ENCODE results near the gene B3GNT5.

B3GNT5 gene

GRCh38 chr3:183300996-183301562, 48.0 kb downstream of the B3GNT5 start:
- Mint-ChIP-seq H3K27me3 (no peaks in the 10 kb centered on the region), H3K27ac (no peak overlapping the region), H3K4me3 (no peak overlapping the region), H3K9me3 (no peaks in the 10 kb centered on the region), H3K4me1 (peaks cover 23% of the 10 kb centered on the region), H3K36me3 (no peaks in the 10 kb centered on the region)
- CTCF ChIA-PET = interaction anchor here (1.4 to 1.7 kb wide), 2 partner anchors 81 to 116 kb away, joined by 5 read pairs; no protein-coding TSS in a partner anchor
- DNase-seq = no peak

- peak; percentile 37 for DNase-seq
- Mint-ChIP-seq H3K27me3 (peaks cover 5% of the 10 kb centered on the region), H3K27ac (no peak overlapping the region), H3K9me3 (no peaks in the 10 kb centered on the region), H3K4me3 (no peak overlapping the region), H3K36me3 (no peaks in the 10 kb centered on the region), H3K4me1 (peaks cover 32% of the 10 kb centered on the region)
- CTCF ChIA-PET = interaction anchor here (1.4 to 1.7 kb wide), 2 partner anchors 80 to 117 kb away, joined by 5 read pairs; no protein-coding TSS in a partner anchor
Observed at GRCh38 chr3:183301937-183302580, 49.0 kb downstream of the B3GNT5 start.

- H3K4me1 Mint-ChIP-seq = peaks cover 39% of the 10 kb centered on the region
- H3K27ac Mint-ChIP-seq = no peak overlapping the region
- peaks cover 6% of the 10 kb centered on the region for H3K27me3 Mint-ChIP-seq
- no peaks in the 10 kb centered on the region for H3K36me3 Mint-ChIP-seq
- CTCF ChIA-PET = interaction anchor here (1.0 kb wide), 1 partner anchor 119 kb away, joined by 3 read pairs; no protein-coding TSS in a partner anchor
- H3K4me3 Mint-ChIP-seq = no peak overlapping the region
- no peak for DNase-seq
- H3K9me3 Mint-ChIP-seq = no peaks in the 10 kb centered on the region
Observed at GRCh38 chr3:183303690-183304089, 50.6 kb downstream of the B3GNT5 start.

GRCh38 chr3:183306798-183307671, 54.0 kb downstream of the B3GNT5 start:
- Mint-ChIP-seq H3K4me1 (peaks cover 29% of the 10 kb centered on the region), H3K27me3 (peaks cover 9% of the 10 kb centered on the region), H3K27ac (peak overlapping the region; percentile 57), H3K9me3 (no peaks in the 10 kb centered on the region), H3K4me3 (no peak overlapping the region), H3K36me3 (peaks cover 3% of the 10 kb centered on the region)
- CTCF ChIA-PET = interaction anchor here (1.7 to 2.0 kb wide), 2 partner anchors 75 to 121 kb away, joined by 4 to 7 read pairs; no protein-coding TSS in a partner anchor
- peak; percentile 40 for DNase-seq

- no peak overlapping the region for H3K4me3 Mint-ChIP-seq
- H3K9me3 Mint-ChIP-seq = no peaks in the 10 kb centered on the region
- peaks cover 3% of the 10 kb centered on the region for H3K36me3 Mint-ChIP-seq
- DNase-seq = no peak
- H3K4me1 Mint-ChIP-seq = peaks cover 23% of the 10 kb centered on the region
- no peak overlapping the region for H3K27ac Mint-ChIP-seq
- H3K27me3 Mint-ChIP-seq = peaks cover 9% of the 10 kb centered on the region
- CTCF ChIA-PET = no interaction called here
Observed at GRCh38 chr3:183307749-183308148, 54.7 kb downstream of the B3GNT5 start.

- H3K27ac Mint-ChIP-seq = no peak overlapping the region
Observed at GRCh38 chr3:183308751-183309150, 55.7 kb downstream of the B3GNT5 start.

GRCh38 chr3:183309276-183309675, 56.2 kb downstream of the B3GNT5 start:
- H3K4me3 Mint-ChIP-seq = no peak overlapping the region
- CTCF ChIA-PET = interaction anchor here (1.2 kb wide), 1 partner anchor 187 kb away, joined by 3 read pairs; no protein-coding TSS in a partner anchor
- no peak for DNase-seq
- no peak overlapping the region for H3K27ac Mint-ChIP-seq
- H3K9me3 Mint-ChIP-seq = no peaks in the 10 kb centered on the region
- peaks cover 16% of the 10 kb centered on the region for H3K4me1 Mint-ChIP-seq
- peaks cover 9% of the 10 kb centered on the region for H3K27me3 Mint-ChIP-seq
- H3K36me3 Mint-ChIP-seq = peaks cover 3% of the 10 kb centered on the region

More at GRCh38 chr3:183308751-183309150, 55.7 kb downstream of the B3GNT5 start:
- Mint-ChIP-seq H3K9me3 (no peaks in the 10 kb centered on the region), H3K4me1 (peaks cover 19% of the 10 kb centered on the region), H3K36me3 (peaks cover 3% of the 10 kb centered on the region), H3K4me3 (no peak overlapping the region), H3K27me3 (peaks cover 9% of the 10 kb centered on the region)
- CTCF ChIA-PET = no interaction called here
- no peak for DNase-seq

- H3K9me3 Mint-ChIP-seq = no peaks in the 10 kb centered on the region
- no peak overlapping the region for H3K27ac Mint-ChIP-seq
- no peak for DNase-seq
- peaks cover 3% of the 10 kb centered on the region for H3K36me3 Mint-ChIP-seq
- CTCF ChIA-PET = interaction anchor here (1.5 kb wide), 1 partner anchor 11 kb away, joined by 3 read pairs; no protein-coding TSS in a partner anchor
- no peak overlapping the region for H3K4me3 Mint-ChIP-seq
- peaks cover 9% of the 10 kb centered on the region for H3K27me3 Mint-ChIP-seq
- H3K4me1 Mint-ChIP-seq = peaks cover 16% of the 10 kb centered on the region
Observed at GRCh38 chr3:183310936-183311335, 57.9 kb downstream of the B3GNT5 start.

- DNase-seq = no peak
- Mint-ChIP-seq H3K4me1 (peaks cover 4% of the 10 kb centered on the region), H3K36me3 (peaks cover 3% of the 10 kb centered on the region), H3K27me3 (peaks cover 4% of the 10 kb centered on the region), H3K27ac (no peak overlapping the region), H3K4me3 (no peak overlapping the region), H3K9me3 (no peaks in the 10 kb centered on the region)
- CTCF ChIA-PET = no interaction called here
Observed at GRCh38 chr3:183312433-183312832, 59.4 kb downstream of the B3GNT5 start.

- DNase-seq = no peak
- Mint-ChIP-seq H3K27ac (no peak overlapping the region), H3K27me3 (peaks cover 4% of the 10 kb centered on the region), H3K4me3 (no peak overlapping the region), H3K9me3 (no peaks in the 10 kb centered on the region), H3K4me1 (peaks cover 9% of the 10 kb centered on the region), H3K36me3 (peaks cover 3% of the 10 kb centered on the region)
- CTCF ChIA-PET = interaction anchor here (1.4 kb wide), 1 partner anchor 60 kb away, joined by 3 read pairs; the partner anchor contains the start of gene B3GNT5
Observed at GRCh38 chr3:183313351-183313750, 60.3 kb downstream of the B3GNT5 start.

GRCh38 chr3:183313764-183314163, 60.7 kb downstream of the B3GNT5 start:
- Mint-ChIP-seq H3K9me3 (no peaks in the 10 kb centered on the region), H3K27ac (no peak overlapping the region), H3K4me1 (peaks cover 12% of the 10 kb centered on the region), H3K4me3 (no peak overlapping the region), H3K27me3 (peaks cover 4% of the 10 kb centered on the region), H3K36me3 (peaks cover 3% of the 10 kb centered on the region)
- CTCF ChIA-PET = interaction anchor here (0.8 to 1.4 kb wide), 2 partner anchors 10 to 61 kb away, joined by 3 to 6 read pairs; partner anchors contain the start of gene B3GNT5
- DNase-seq = no peak

- no peak overlapping the region for H3K4me3 Mint-ChIP-seq
- H3K27me3 Mint-ChIP-seq = no peaks in the 10 kb centered on the region
- no peak for DNase-seq
- H3K27ac Mint-ChIP-seq = no peak overlapping the region
- peaks cover under 1% of the 10 kb centered on the region for H3K36me3 Mint-ChIP-seq
- CTCF ChIA-PET = no interaction called here
- H3K9me3 Mint-ChIP-seq = no peaks in the 10 kb centered on the region
- H3K4me1 Mint-ChIP-seq = peaks cover 29% of the 10 kb centered on the region
Observed at GRCh38 chr3:183315739-183316138, 62.7 kb downstream of the B3GNT5 start.

GRCh38 chr3:183317271-183317670, 64.2 kb downstream of the B3GNT5 start:
- Mint-ChIP-seq H3K27ac (no peak overlapping the region), H3K27me3 (no peaks in the 10 kb centered on the region), H3K4me3 (no peak overlapping the region), H3K9me3 (no peaks in the 10 kb centered on the region), H3K4me1 (peaks cover 30% of the 10 kb centered on the region), H3K36me3 (no peaks in the 10 kb centered on the region)
- no peak for DNase-seq
- CTCF ChIA-PET = no interaction called here
